Neuronal stem cell (in vitro differentiated cells): ENCODE results near the gene PARD3B.

Experiments used
- DNase-seq: peaks from one replicate; pipeline ENCODE4 v3.0.0-alpha.2; 2013; ENCODE audit warnings: low spot score
- H2AFZ ChIP-seq: one replicate; pipeline ENCODE4 v1.6.1; 2013; ENCODE audit warnings: mild to moderate bottlenecking, low read length, inconsistent platforms
- H2AK5ac ChIP-seq: 2 replicates; pipeline ENCODE4 v1.6.1; 2013; ENCODE audit warnings: low read depth, mild to moderate bottlenecking, inconsistent platforms, low read length, moderate library complexity, mixed read lengths
- H2BK120ac ChIP-seq: 2 replicates; pipeline ENCODE4 v1.6.1; 2013; ENCODE audit warnings: low read depth, mild to moderate bottlenecking, inconsistent platforms, low read length, moderate library complexity, mixed read lengths
- H2BK12ac ChIP-seq: one replicate; pipeline ENCODE4 v1.6.1; 2013; ENCODE audit warnings: low read length, inconsistent platforms
- H2BK15ac ChIP-seq: 2 replicates; pipeline ENCODE4 v1.6.1; 2013; ENCODE audit warnings: mild to moderate bottlenecking, low read length, inconsistent platforms, mixed read lengths
- H2BK5ac ChIP-seq: one replicate; pipeline ENCODE4 v1.6.1; 2013; ENCODE audit warnings: inconsistent platforms, mild to moderate bottlenecking, low read length, moderate library complexity
- H3K14ac ChIP-seq: one replicate; pipeline ENCODE4 v1.6.1; 2013; ENCODE audit warnings: low read length, inconsistent platforms
- H3K18ac ChIP-seq: 2 replicates; pipeline ENCODE4 v1.6.1; 2013; ENCODE audit warnings: low read length, inconsistent platforms
- H3K23ac ChIP-seq: 2 replicates; pipeline ENCODE4 v1.6.1; 2013; ENCODE audit warnings: low read depth, mild to moderate bottlenecking, mixed read lengths, low read length, inconsistent platforms; ENCODE audit not compliant: poor library complexity
- H3K27ac ChIP-seq: replicated peaks from 3 replicates; pipeline ENCODE4 v1.5.1; 2013; ENCODE audit warnings: low read length, inconsistent platforms
- H3K27me3 ChIP-seq, 3 experiments: 2 replicates each; pipeline ENCODE4 v1.6.1; 2013; ENCODE audit warnings: low read length in 3 of 3, mild to moderate bottlenecking in 2 of 3, inconsistent platforms in 1 of 3, low read depth in 1 of 3, mixed read lengths in 1 of 3, moderate library complexity in 1 of 3; ENCODE audit not compliant: control insufficient read depth in 3 of 3, insufficient read depth in 3 of 3
- H3K36me3 ChIP-seq, 2 donors: replicated peaks in 1 of 2; 2 replicates each; pipeline ENCODE4 v1.6.1; 2013; ENCODE audit warnings: low read length in 2 of 2; ENCODE audit not compliant: control insufficient read depth in 2 of 2, insufficient read depth in 2 of 2
- H3K4ac ChIP-seq: 2 replicates; pipeline ENCODE4 v1.6.1; 2013; ENCODE audit warnings: inconsistent platforms, mild to moderate bottlenecking, low read length, moderate library complexity
- H3K4me1 ChIP-seq, 2 donors: 1 replicate in 1 of 2; 2 replicates in 1 of 2; pipeline ENCODE4 v1.6.1; 2013; ENCODE audit warnings: low read length in 2 of 2, low read depth in 1 of 2; ENCODE audit not compliant: control insufficient read depth in 2 of 2, insufficient read depth in 1 of 2
- H3K4me2 ChIP-seq: one replicate; pipeline ENCODE4 v1.6.1; 2013; ENCODE audit warnings: mild to moderate bottlenecking, low read length, inconsistent platforms; ENCODE audit not compliant: insufficient read depth, poor library complexity, severe bottlenecking
- H3K4me3 ChIP-seq, 2 donors: 2 replicates each; pipeline ENCODE4 v1.5.1; 2013; ENCODE audit warnings: low read length in 2 of 2, mild to moderate bottlenecking in 2 of 2, inconsistent platforms in 1 of 2, moderate library complexity in 1 of 2
- H3K79me1 ChIP-seq: one replicate; pipeline ENCODE4 v1.6.1; 2013; ENCODE audit warnings: low read depth, mild to moderate bottlenecking, inconsistent platforms, low read length, moderate library complexity
- H3K9ac ChIP-seq: one replicate; pipeline ENCODE4 v1.6.1; 2013; ENCODE audit warnings: mild to moderate bottlenecking, low read depth, low read length, inconsistent platforms; ENCODE audit not compliant: poor library complexity
- H3K9me3 ChIP-seq, 2 donors: replicated peaks in 1 of 2; 2 replicates each; pipeline versions ENCODE3 to v1.6.1; 2013; ENCODE audit warnings: low read length in 2 of 2, mild to moderate bottlenecking in 2 of 2, inconsistent platforms in 1 of 2, low read depth in 1 of 2, mixed read lengths in 1 of 2, moderate library complexity in 1 of 2; ENCODE audit not compliant: control insufficient read depth in 2 of 2, insufficient read depth in 1 of 2
- H4K8ac ChIP-seq: one replicate; pipeline ENCODE4 v1.6.1; 2013; ENCODE audit warnings: low read depth, mild to moderate bottlenecking, inconsistent platforms, low read length, moderate library complexity
- H4K91ac ChIP-seq: one replicate; pipeline ENCODE4 v1.6.1; 2013; ENCODE audit warnings: low read length, low read depth, mild to moderate bottlenecking, inconsistent platforms; ENCODE audit not compliant: poor library complexity
- WGBS, 2 donors: extraction: QIAGEN DNeasy Blood & Tissue Kit; methylation state at CpG; one replicate each; pipeline ENCODE4 v1.1.7; 2013; ENCODE audit warnings: missing lambda C conversion rate in 2 of 2, mixed read lengths in 1 of 2; ENCODE audit not compliant: insufficient read length in 2 of 2, insufficient replicate concordance in 1 of 2; ENCODE audit errors: extremely low coverage in 2 of 2; 5-methylcytosine and 5-hydroxymethylcytosine counted together

The PARD3B gene

GRCh38 chr2:204575463-204575862, 30.2 kb downstream of the PARD3B start:
- H3K9me3 ChIP-seq = no peaks in the 10 kb centered on the region
- no CpG with 5 or more reads among the region's 3 CpGs for WGBS, 2 donors
- H3K14ac ChIP-seq = no peak overlapping the region
- no peaks in the 10 kb centered on the region for H3K79me1 ChIP-seq
- no peak overlapping the region for H2BK12ac ChIP-seq
- H4K91ac ChIP-seq = no peak overlapping the region
- H3K4me1 ChIP-seq = peaks cover 2 to 11% of the 10 kb centered on the region in 2 donors
- no peak overlapping the region for H4K8ac ChIP-seq
- no peak overlapping the region for H2BK120ac ChIP-seq
- H2BK15ac ChIP-seq = no peak overlapping the region
- no peaks in the 10 kb centered on the region for H3K36me3 ChIP-seq
- no peak overlapping the region for H3K9ac ChIP-seq
- H2AK5ac ChIP-seq = no peak overlapping the region
- H2BK5ac ChIP-seq = no peak overlapping the region
- H3K23ac ChIP-seq = no peak overlapping the region
- no peak overlapping the region for H3K4me3 ChIP-seq
- H3K4ac ChIP-seq = no peak overlapping the region
- no peak overlapping the region for H3K18ac ChIP-seq
- H3K27me3 ChIP-seq = no peaks in the 10 kb centered on the region
- no peak for DNase-seq
- H2AFZ ChIP-seq = no peak overlapping the region
- no peak overlapping the region for H3K27ac ChIP-seq
- no peak overlapping the region for H3K4me2 ChIP-seq

DNA sequence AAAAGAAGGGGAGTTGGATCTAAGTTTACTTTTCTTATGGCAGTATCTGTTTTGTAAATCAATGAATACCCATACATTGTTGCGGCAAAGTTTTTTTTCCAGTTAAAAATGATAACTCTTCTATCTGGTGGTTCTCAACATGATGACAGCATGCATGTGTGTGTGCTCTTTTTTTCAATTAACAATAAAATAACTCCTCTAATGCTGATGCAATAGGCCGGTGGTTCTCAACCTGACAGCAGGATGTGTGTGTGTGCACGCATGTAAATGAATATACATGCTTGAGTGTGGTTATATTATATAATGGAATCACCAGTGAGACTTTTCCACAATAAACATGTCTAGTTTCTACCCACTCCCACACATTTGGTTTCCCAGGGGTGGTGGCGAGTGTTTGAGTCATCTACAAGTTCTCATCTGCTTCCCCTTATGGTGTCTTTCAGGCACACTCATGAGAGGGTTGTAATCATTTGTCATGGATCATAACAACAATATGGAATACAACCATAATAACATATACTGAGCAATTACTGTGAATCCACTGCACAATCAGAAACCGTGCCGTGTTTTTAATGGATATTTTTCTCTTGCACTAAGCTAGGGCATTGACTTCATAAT, 31.2 kb downstream of the PARD3B start:
- H3K79me1 ChIP-seq = no peaks in the 10 kb centered on the region
- no peaks in the 10 kb centered on the region for H3K36me3 ChIP-seq
- H3K9me3 ChIP-seq = no peaks in the 10 kb centered on the region
- WGBS, 2 donors = no CpG with 5 or more reads among the region's 6 CpGs
- H3K23ac ChIP-seq = no peak overlapping the region
- peaks cover 2 to 11% of the 10 kb centered on the region in 2 donors for H3K4me1 ChIP-seq
- no peak overlapping the region for H3K27ac ChIP-seq
- no peak overlapping the region for H2BK12ac ChIP-seq
- no peak overlapping the region for H3K18ac ChIP-seq
- no peak overlapping the region for H4K8ac ChIP-seq
- DNase-seq = no peak
- no peak overlapping the region for H2BK15ac ChIP-seq
- no peak overlapping the region for H3K14ac ChIP-seq
- H3K4me2 ChIP-seq = no peak overlapping the region
- no peak overlapping the region for H4K91ac ChIP-seq
- no peak overlapping the region for H2AK5ac ChIP-seq
- no peak overlapping the region for H2BK5ac ChIP-seq
- no peak overlapping the region for H3K4me3 ChIP-seq
- no peak overlapping the region for H2AFZ ChIP-seq
- H3K9ac ChIP-seq = no peak overlapping the region
- no peak overlapping the region for H2BK120ac ChIP-seq
- no peak overlapping the region for H3K4ac ChIP-seq
- H3K27me3 ChIP-seq = no peaks in the 10 kb centered on the region

- Histone ChIP-seq H2BK5ac (no peak overlapping the region), H2BK12ac (no peak overlapping the region), H3K9me3 (peaks cover 0 to 4% of the 10 kb centered on the region in 2 donors), H4K8ac (no peak overlapping the region), H3K23ac (no peak overlapping the region), H2AFZ (no peak overlapping the region), H4K91ac (no peak overlapping the region), H2BK120ac (no peak overlapping the region), H2BK15ac (no peak overlapping the region), H3K4me1 (peaks cover 1 to 9% of the 10 kb centered on the region in 2 donors), H3K27ac (no peak overlapping the region), H3K36me3 (no peaks in the 10 kb centered on the region), H3K4me3 (no peak overlapping the region), H3K4me2 (no peak overlapping the region), H3K4ac (no peak overlapping the region), H2AK5ac (no peak overlapping the region), H3K18ac (no peak overlapping the region), H3K14ac (no peak overlapping the region), H3K27me3 (no peaks in the 10 kb centered on the region), H3K9ac (no peak overlapping the region), H3K79me1 (peaks cover 3% of the 10 kb centered on the region)
- WGBS, 2 donors = no CpG with 5 or more reads among the region's 11 CpGs
- DNase-seq = no peak
These were observed 33.8 kb downstream of the PARD3B start for GRCh38 chr2:204578928-204579598.

GRCh38 chr2:204581946-204582345, 36.7 kb downstream of the PARD3B start:
- Histone ChIP-seq H3K4me2 (no peak overlapping the region), H3K79me1 (peaks cover 3% of the 10 kb centered on the region), H4K91ac (no peak overlapping the region), H3K27ac (no peak overlapping the region), H2BK5ac (no peak overlapping the region), H3K4me1 (peaks cover 1 to 10% of the 10 kb centered on the region in 2 donors), H2BK15ac (no peak overlapping the region), H4K8ac (no peak overlapping the region), H3K18ac (no peak overlapping the region), H3K36me3 (no peaks in the 10 kb centered on the region), H3K27me3 (no peaks in the 10 kb centered on the region), H3K4ac (no peak overlapping the region), H2AK5ac (no peak overlapping the region), H2BK12ac (no peak overlapping the region), H2AFZ (no peak overlapping the region), H3K9me3 (peaks cover 0 to 9% of the 10 kb centered on the region in 2 donors), H3K23ac (no peak overlapping the region), H2BK120ac (no peak overlapping the region), H3K9ac (no peak overlapping the region), H3K4me3 (no peak overlapping the region), H3K14ac (no peak overlapping the region)
- no peak for DNase-seq
- WGBS, 2 donors = no CpG with 5 or more reads among the region's 4 CpGs
